ENCODE measurements around the gene SEL1L3. TPM values are rescaled to one million over a fixed set of nuclear protein-coding genes. Genes with fewer than 3 reads are reported as not detected.

The SEL1L3 gene
- total RNA-seq, 1 experiment from 2014 or later = 48.3 TPM

DNA sequence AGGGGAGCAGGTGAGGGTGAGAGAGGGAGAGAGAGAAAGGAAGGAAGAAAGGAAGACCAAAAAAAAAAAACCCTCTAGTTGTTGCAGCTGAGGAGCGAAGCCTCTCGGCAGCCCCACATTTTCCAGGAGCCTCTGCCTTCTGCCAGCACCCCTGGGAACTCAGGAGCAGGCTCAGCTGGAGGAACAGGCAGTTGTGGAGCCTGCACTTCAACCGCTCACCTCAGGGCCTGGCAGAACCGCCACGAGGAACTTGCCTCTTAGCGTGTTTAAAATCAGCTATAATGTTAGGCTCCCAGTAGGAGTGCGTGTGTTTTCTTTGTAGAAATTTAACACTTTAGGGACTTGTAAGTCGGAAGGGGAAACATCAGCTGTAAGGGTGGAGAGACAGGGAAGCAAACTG is 65.7 kb downstream of the SEL1L3 start:
- Histone ChIP-seq H2AK5ac (ENCODE audit: insufficient read length, low read length) (no peak overlapping the region), H2BK120ac (ENCODE audit: low read depth, low read length, poor library complexity, severe bottlenecking) (no peak overlapping the region), H3K9ac (ENCODE audit: extremely low read depth, insufficient read length, low read length) (no peak overlapping the region), H2BK15ac (ENCODE audit: low read depth, low read length) (no peak overlapping the region), H4K5ac (ENCODE audit: insufficient read length, low read depth, low read length) (no peak overlapping the region), H4K8ac (replicated peaks; ENCODE audit: insufficient read length, low read depth, low read length) (no peak overlapping the region), H3K23me2 (ENCODE audit: insufficient read length, low read depth, low read length, poor library complexity, severe bottlenecking) (no peaks in the 10 kb centered on the region), H4K20me1 (ENCODE audit: control insufficient read depth, insufficient read depth, insufficient read length) (no peaks in the 10 kb centered on the region), H3K79me2 (ENCODE audit: insufficient read depth, low read length) (no peaks in the 10 kb centered on the region), H3K56ac (ENCODE audit: insufficient read length, low read depth, low read length) (no peak overlapping the region), H2BK20ac (ENCODE audit: low read depth, low read length, poor library complexity, severe bottlenecking) (no peak overlapping the region), H3K27ac (ENCODE audit: insufficient read length, low read depth, low read length) (no peak overlapping the region), H3K23ac (ENCODE audit: insufficient read length, low read depth, low read length) (no peak overlapping the region), H3K4me2 (ENCODE audit: insufficient read depth, insufficient read length, low read length) (no peak overlapping the region), H3K14ac (ENCODE audit: insufficient read depth, low read length) (no peak overlapping the region), H2AFZ (ENCODE audit: low read length) (no peak overlapping the region), H2BK5ac (ENCODE audit: insufficient read length, low read length) (no peak overlapping the region), H3K4me1 (ENCODE audit: insufficient read depth, low read length) (no peaks in the 10 kb centered on the region), H3K79me1 (ENCODE audit: insufficient read depth, low read depth, low read length, poor library complexity, severe bottlenecking) (no peaks in the 10 kb centered on the region), H3K18ac (ENCODE audit: insufficient read length, low read depth, low read length) (no peak overlapping the region), H2BK12ac (ENCODE audit: insufficient read length, low read depth, low read length) (no peak overlapping the region), H3K27me3 (ENCODE audit: insufficient read depth, low read length) (no peaks in the 10 kb centered on the region), H3T11ph (ENCODE audit: low read length) (no peak overlapping the region), H4K91ac (ENCODE audit: insufficient read length, low read depth, low read length) (no peak overlapping the region), H3K9me3 (ENCODE audit: control insufficient read depth, low read depth, low read length) (no peaks in the 10 kb centered on the region), H3K4ac (ENCODE audit: low read depth, low read length) (no peak overlapping the region)
- DNase-seq = peak; percentile 26
- H3K27ac Mint-ChIP-seq = peak overlapping the region; percentile 5 to 78 (median 20); a peak in 3 of 7 replicates
- peaks cover 28 to 31% of the 10 kb centered on the region in 2 experiments for H3K4me1 Mint-ChIP-seq
- TF ChIP-seq, protein P1, sequence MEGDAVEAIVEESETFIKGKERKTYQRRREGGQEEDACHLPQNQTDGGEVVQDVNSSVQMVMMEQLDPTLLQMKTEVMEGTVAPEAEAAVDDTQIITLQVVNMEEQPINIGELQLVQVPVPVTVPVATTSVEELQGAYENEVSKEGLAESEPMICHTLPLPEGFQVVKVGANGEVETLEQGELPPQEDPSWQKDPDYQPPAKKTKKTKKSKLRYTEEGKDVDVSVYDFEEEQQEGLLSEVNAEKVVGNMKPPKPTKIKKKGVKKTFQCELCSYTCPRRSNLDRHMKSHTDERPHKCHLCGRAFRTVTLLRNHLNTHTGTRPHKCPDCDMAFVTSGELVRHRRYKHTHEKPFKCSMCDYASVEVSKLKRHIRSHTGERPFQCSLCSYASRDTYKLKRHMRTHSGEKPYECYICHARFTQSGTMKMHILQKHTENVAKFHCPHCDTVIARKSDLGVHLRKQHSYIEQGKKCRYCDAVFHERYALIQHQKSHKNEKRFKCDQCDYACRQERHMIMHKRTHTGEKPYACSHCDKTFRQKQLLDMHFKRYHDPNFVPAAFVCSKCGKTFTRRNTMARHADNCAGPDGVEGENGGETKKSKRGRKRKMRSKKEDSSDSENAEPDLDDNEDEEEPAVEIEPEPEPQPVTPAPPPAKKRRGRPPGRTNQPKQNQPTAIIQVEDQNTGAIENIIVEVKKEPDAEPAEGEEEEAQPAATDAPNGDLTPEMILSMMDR (conservative IDR thresholded peaks at IDR 0.05) = no peak
- no peak overlapping the region for H3K4me3 Mint-ChIP-seq
- peaks cover 2% of the 10 kb centered on the region; the same call in 1 of the 2 replicates for H3K27me3 Mint-ChIP-seq (ENCODE audit: low read depth)
- no peaks in the 10 kb centered on the region for H3K9me3 Mint-ChIP-seq
- WGBS (ENCODE audit: extremely low coverage, insufficient read length, low lambda C conversion rate) = no CpG with 5 or more reads among the region's 8 CpGs
- H3K36me3 Mint-ChIP-seq (ENCODE audit: insufficient read depth in 1 of 3, low read depth in 3 of 3) = peaks cover 36 to 66% (median 44%) of the 10 kb centered on the region in 3 experiments; a peak in 6 of 7 replicates

Measured in H9 (cell line).